Liver (tissue), 9 donors: Measurements from ENCODE around the gene SLC25A6. TPM values are rescaled to one million over a fixed set of nuclear protein-coding genes. Genes with fewer than 3 reads are reported as not detected.

Experiments
- DNase-seq: peaks from one replicate; pipeline ENCODE4 v3.0.0-alpha.2; 2017; ENCODE audit warnings: low spot score
- H3K27ac ChIP-seq, 2 donors: one replicate each; pipeline ENCODE4 v1.7.0; 2013; ENCODE audit warnings: inconsistent platforms in 2 of 2, low read length in 2 of 2, control low read depth in 1 of 2, low read depth in 1 of 2, mild to moderate bottlenecking in 1 of 2
- H3K27me3 ChIP-seq, 4 donors: one replicate each; pipeline versions ENCODE4 v1.6.1 to v1.7.0; 2013; ENCODE audit warnings: low read length in 3 of 4, inconsistent platforms in 1 of 4, mild to moderate bottlenecking in 1 of 4, moderate library complexity in 1 of 4; ENCODE audit not compliant: control insufficient read depth in 4 of 4, insufficient read depth in 4 of 4
- H3K36me3 ChIP-seq, 4 donors: one replicate each; pipeline versions ENCODE4 v1.6.1 to v1.7.0; 2013; ENCODE audit warnings: low read length in 3 of 4, mild to moderate bottlenecking in 3 of 4, low read depth in 1 of 4, moderate library complexity in 1 of 4; ENCODE audit not compliant: control insufficient read depth in 4 of 4, insufficient read depth in 3 of 4
- H3K4me1 ChIP-seq, 4 donors: one replicate each; pipeline versions ENCODE4 v1.6.1 to v1.7.0; 2013; ENCODE audit warnings: low read length in 3 of 4, mild to moderate bottlenecking in 3 of 4, moderate library complexity in 1 of 4; ENCODE audit not compliant: control insufficient read depth in 4 of 4, insufficient read depth in 4 of 4
- H3K4me3 ChIP-seq, 3 donors: one replicate each; pipeline versions ENCODE4 v1.6.1 to v1.7.0; 2013; ENCODE audit warnings: low read length in 3 of 3, control low read depth in 1 of 3, low read depth in 1 of 3, mild to moderate bottlenecking in 1 of 3
- H3K9ac ChIP-seq, 2 donors: one replicate each; pipeline ENCODE4 v1.7.0; 2013; ENCODE audit warnings: low read length in 2 of 2, mild to moderate bottlenecking in 2 of 2, moderate library complexity in 2 of 2, control low read depth in 1 of 2, low read depth in 1 of 2
- H3K9me3 ChIP-seq, 4 donors: one replicate each; pipeline versions ENCODE4 v1.6.1 to v1.7.0; 2013; ENCODE audit warnings: low read length in 3 of 4; ENCODE audit not compliant: control insufficient read depth in 4 of 4
- CTCF ChIP-seq: fragments of 150-350 bp; IDR thresholded peaks from 2 replicates; pipeline ENCODE4 v1.5.1; 2017; ENCODE audit warnings: improper control_type of control experiment, low read depth, low read length; ENCODE audit not compliant: missing input control
- EGR1 ChIP-seq, 2 donors: IDR thresholded peaks; 2 replicates each; pipeline ENCODE4 v1.6.1; 2016 to 2018; ENCODE audit warnings: antibody characterized with exemption in 2 of 2, low read depth in 2 of 2
- FOXA1 ChIP-seq: IDR thresholded peaks from 2 replicates; pipeline ENCODE4 v1.6.1; 2016; ENCODE audit warnings: antibody characterized with exemption
- FOXA2 ChIP-seq: IDR thresholded peaks from 2 replicates; pipeline ENCODE4 v1.6.1; 2016; ENCODE audit warnings: antibody characterized with exemption
- GABPA ChIP-seq, 2 donors: IDR thresholded peaks in 1 of 2; conservative IDR thresholded peaks in 1 of 2; 2 replicates each; pipeline ENCODE4 v1.6.1; 2016; ENCODE audit warnings: antibody characterized with exemption in 2 of 2, mild to moderate bottlenecking in 1 of 2, moderate library complexity in 1 of 2
- HNF4A ChIP-seq, 2 donors: conservative IDR thresholded peaks; 2 replicates each; pipeline ENCODE4 v1.6.1; 2016; ENCODE audit warnings: antibody characterized with exemption in 2 of 2, mild to moderate bottlenecking in 2 of 2
- HNF4G ChIP-seq: IDR thresholded peaks from 2 replicates; pipeline ENCODE4 v1.6.1; 2016; ENCODE audit warnings: antibody characterized with exemption
- JUND ChIP-seq, 2 donors: IDR thresholded peaks; 2 replicates each; pipeline ENCODE4 v1.6.1; 2016; ENCODE audit warnings: antibody characterized with exemption in 2 of 2
- RAD21 ChIP-seq, 2 donors: IDR thresholded peaks; 2 replicates each; pipeline ENCODE4 v1.6.1; 2016; ENCODE audit warnings: antibody characterized with exemption in 2 of 2, mild to moderate bottlenecking in 2 of 2
- RXRA ChIP-seq, 2 donors: IDR thresholded peaks; 2 replicates each; pipeline ENCODE4 v1.6.1; 2017 to 2018; ENCODE audit warnings: antibody characterized with exemption in 2 of 2, mild to moderate bottlenecking in 1 of 2
- SP1 ChIP-seq: IDR thresholded peaks from 2 replicates; pipeline ENCODE4 v1.6.1; 2018; ENCODE audit warnings: antibody characterized with exemption, mild to moderate bottlenecking
- TAF1 ChIP-seq: conservative IDR thresholded peaks from 2 replicates; pipeline ENCODE4 v1.6.1; 2016; ENCODE audit warnings: antibody characterized with exemption, mild to moderate bottlenecking
- YY1 ChIP-seq: IDR thresholded peaks from 2 replicates; pipeline ENCODE4 v1.6.1; 2016; ENCODE audit warnings: antibody characterized with exemption, mild to moderate bottlenecking
- WGBS: extraction: QIAGEN DNeasy Blood & Tissue Kit; methylation state at CpG from one replicate; pipeline ENCODE4 v1.1.7; 2013; 5-methylcytosine and 5-hydroxymethylcytosine counted together
- polyA plus RNA-seq, 2 donors: library from polyadenylated mRNA; stranded (reverse) in 1 of 2; unstranded in 1 of 2; fragments of 200-250 nt in 1 of 2; fragments of >200 nt in 1 of 2; fragmentation: Nextera tagmentation in 1 of 2; extraction: Ambion mirVana in 1 of 2; gene quantifications; one replicate each; pipeline versions ENCODE4 v1.2.1 to v1.2.3, GENCODE V29; 2013 to 2015
- total RNA-seq, 2 donors: library from RNA; depleted of rRNA; stranded (reverse); fragments of >200 nt; gene quantifications; one replicate each; pipeline ENCODE4 v1.2.3, GENCODE V29; 2014
- TF ChIP-seq, protein P1 (sequence below): IDR thresholded peaks from 2 replicates; pipeline ENCODE4 v1.6.1; 2016; ENCODE audit warnings: antibody characterized with exemption
- TF ChIP-seq, protein P2 (sequence below): IDR thresholded peaks from 2 replicates; pipeline ENCODE4 v1.6.1; 2016; ENCODE audit warnings: antibody characterized with exemption
- TF ChIP-seq, protein P3 (sequence below): IDR thresholded peaks from 2 replicates; pipeline ENCODE4 v1.6.1; 2016; ENCODE audit warnings: antibody characterized with exemption
- TF ChIP-seq, protein P4 (sequence below): IDR thresholded peaks from 2 replicates; pipeline ENCODE4 v1.6.1; 2016; ENCODE audit warnings: antibody characterized with exemption, mild to moderate bottlenecking
- donor health status: healthy.
- donor health status: healthy.
- donor health status: healthy.
- donor health status: healthy.
- donor health status: healthy.

Gene SLC25A6
- total and polyA plus RNA-seq, 4 donors, result 44.8 to 110 (median 64.0) TPM

DNA sequence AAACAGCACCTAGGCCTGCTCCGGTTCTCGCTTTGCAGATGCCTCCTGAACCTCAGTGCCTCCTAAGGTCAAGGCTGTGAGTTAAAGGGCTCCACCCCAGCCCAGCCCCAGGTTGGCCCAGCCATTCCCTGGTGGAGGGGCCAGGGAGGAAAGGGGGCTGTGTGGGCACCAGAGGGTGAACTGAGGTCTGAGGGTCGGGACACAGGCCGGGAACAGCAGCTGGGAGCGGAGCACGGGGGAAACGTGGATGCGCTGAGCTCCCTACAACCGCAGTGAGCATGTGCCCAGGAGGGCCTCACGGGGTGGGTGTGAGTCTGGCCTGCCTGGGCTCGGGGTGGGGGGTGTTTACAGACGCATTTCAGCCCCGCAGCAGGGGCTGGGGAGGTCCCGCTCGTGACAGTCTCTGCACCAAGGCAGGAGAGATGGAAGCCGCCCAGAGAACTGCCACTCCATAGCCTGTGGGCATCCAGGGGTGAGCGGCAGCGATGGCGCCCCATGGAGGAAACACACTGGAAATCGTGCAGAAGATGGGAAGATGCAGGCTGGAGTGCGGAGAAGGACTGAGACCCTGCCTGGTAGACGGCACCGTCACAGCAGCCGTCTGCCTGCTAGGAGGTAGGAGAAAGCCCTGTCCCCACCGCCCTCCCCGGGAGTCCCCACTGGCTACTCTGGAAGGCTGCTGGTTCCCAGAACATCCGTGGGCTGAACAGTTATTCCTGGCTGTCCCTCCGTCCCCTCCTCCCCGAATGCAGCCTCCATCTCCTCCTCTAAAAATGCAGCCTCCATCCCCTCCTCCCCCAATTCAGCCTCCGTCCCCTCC lies 9.9 kb upstream of the SLC25A6 start:
- no peak overlapping the region for H3K4me3 ChIP-seq
- no peaks in the 10 kb centered on the region for H3K4me1 ChIP-seq
- DNase-seq, result no peak
- H3K36me3 ChIP-seq, result peaks cover 12 to 63% (median 35%) of the 10 kb centered on the region in 4 donors
- no peaks in the 10 kb centered on the region for H3K27me3 ChIP-seq
- H3K27ac ChIP-seq, result no peak overlapping the region
- no peaks in the 10 kb centered on the region for H3K9me3 ChIP-seq
- TF ChIP-seq YY1 (no peak), RXRA (IDR thresholded peaks at IDR 0.05) (no peak)
- TF ChIP-seq, protein P1, sequence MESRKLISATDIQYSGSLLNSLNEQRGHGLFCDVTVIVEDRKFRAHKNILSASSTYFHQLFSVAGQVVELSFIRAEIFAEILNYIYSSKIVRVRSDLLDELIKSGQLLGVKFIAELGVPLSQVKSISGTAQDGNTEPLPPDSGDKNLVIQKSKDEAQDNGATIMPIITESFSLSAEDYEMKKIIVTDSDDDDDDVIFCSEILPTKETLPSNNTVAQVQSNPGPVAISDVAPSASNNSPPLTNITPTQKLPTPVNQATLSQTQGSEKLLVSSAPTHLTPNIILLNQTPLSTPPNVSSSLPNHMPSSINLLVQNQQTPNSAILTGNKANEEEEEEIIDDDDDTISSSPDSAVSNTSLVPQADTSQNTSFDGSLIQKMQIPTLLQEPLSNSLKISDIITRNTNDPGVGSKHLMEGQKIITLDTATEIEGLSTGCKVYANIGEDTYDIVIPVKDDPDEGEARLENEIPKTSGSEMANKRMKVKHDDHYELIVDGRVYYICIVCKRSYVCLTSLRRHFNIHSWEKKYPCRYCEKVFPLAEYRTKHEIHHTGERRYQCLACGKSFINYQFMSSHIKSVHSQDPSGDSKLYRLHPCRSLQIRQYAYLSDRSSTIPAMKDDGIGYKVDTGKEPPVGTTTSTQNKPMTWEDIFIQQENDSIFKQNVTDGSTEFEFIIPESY, result no peak
- H3K9ac ChIP-seq, result no peak overlapping the region
- WGBS, result 95% methylated on average over 30 of the region's 30 CpGs

DNA sequence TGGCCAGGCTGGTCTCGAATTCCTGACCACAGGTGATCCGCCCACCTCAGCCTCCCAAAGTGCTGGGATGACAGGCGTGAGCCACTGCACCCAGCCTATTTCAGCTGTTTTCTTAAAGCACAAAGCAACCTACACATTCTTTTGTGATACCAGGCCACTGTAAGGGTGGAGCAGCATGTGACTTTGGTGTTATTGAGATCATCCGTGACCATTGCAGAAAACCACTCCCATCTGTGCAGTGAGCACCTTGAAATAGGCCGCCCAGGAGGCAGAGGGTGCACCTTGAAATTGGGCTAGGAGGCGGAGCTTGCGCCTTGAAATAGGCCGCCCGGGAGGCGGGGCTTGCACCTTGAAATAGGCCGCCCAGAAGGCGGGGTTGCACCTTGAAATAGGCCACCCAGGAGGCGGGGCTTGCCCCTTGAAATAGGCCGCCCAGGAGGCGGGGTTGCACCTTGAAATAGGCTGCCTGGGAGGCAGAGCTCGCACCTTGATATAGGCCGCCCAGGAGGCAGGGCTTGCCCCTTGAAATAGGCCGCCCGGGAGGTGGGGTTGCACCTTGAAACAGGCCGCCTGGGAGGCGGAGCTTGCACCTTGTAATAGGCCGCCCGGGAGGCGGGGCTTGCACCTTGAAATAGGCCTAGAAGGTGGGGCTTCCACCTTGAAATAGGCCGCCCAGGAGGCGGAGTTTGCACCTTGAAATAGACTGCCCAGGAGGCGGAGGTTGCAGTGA lies 9.0 kb upstream of the SLC25A6 start:
- Histone ChIP-seq H3K9me3 (no peaks in the 10 kb centered on the region), H3K36me3 (peaks cover 12 to 61% (median 26%) of the 10 kb centered on the region in 4 donors), H3K4me1 (no peaks in the 10 kb centered on the region), H3K27me3 (no peaks in the 10 kb centered on the region), H3K4me3 (no peak overlapping the region), H3K27ac (no peak overlapping the region), H3K9ac (no peak overlapping the region)
- 92% methylated on average over 27 of the region's 27 CpGs for WGBS
- no peak for DNase-seq
- no peak for TF ChIP-seq YY1
- TF ChIP-seq, protein P2, sequence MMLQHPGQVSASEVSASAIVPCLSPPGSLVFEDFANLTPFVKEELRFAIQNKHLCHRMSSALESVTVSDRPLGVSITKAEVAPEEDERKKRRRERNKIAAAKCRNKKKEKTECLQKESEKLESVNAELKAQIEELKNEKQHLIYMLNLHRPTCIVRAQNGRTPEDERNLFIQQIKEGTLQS, result no peak
- no peak for TF ChIP-seq FOXA1
- TF ChIP-seq SP1, result no peak
- TF ChIP-seq, protein P3, sequence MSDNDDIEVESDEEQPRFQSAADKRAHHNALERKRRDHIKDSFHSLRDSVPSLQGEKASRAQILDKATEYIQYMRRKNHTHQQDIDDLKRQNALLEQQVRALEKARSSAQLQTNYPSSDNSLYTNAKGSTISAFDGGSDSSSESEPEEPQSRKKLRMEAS, result no peak
- TF ChIP-seq FOXA2, result no peak
- TF ChIP-seq CTCF, result no peak
- no peak for TF ChIP-seq TAF1
- TF ChIP-seq JUND (IDR thresholded peaks at IDR 0.05), result no peak
- TF ChIP-seq, protein P4, sequence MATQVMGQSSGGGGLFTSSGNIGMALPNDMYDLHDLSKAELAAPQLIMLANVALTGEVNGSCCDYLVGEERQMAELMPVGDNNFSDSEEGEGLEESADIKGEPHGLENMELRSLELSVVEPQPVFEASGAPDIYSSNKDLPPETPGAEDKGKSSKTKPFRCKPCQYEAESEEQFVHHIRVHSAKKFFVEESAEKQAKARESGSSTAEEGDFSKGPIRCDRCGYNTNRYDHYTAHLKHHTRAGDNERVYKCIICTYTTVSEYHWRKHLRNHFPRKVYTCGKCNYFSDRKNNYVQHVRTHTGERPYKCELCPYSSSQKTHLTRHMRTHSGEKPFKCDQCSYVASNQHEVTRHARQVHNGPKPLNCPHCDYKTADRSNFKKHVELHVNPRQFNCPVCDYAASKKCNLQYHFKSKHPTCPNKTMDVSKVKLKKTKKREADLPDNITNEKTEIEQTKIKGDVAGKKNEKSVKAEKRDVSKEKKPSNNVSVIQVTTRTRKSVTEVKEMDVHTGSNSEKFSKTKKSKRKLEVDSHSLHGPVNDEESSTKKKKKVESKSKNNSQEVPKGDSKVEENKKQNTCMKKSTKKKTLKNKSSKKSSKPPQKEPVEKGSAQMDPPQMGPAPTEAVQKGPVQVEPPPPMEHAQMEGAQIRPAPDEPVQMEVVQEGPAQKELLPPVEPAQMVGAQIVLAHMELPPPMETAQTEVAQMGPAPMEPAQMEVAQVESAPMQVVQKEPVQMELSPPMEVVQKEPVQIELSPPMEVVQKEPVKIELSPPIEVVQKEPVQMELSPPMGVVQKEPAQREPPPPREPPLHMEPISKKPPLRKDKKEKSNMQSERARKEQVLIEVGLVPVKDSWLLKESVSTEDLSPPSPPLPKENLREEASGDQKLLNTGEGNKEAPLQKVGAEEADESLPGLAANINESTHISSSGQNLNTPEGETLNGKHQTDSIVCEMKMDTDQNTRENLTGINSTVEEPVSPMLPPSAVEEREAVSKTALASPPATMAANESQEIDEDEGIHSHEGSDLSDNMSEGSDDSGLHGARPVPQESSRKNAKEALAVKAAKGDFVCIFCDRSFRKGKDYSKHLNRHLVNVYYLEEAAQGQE, result no peak
- TF ChIP-seq, protein P1, result no peak
- no peak for TF ChIP-seq HNF4A (conservative IDR thresholded peaks at IDR 0.05)
- TF ChIP-seq EGR1 (IDR thresholded peaks at IDR 0.05; ENCODE audit: low read depth in 2 of 2), result no peak
- TF ChIP-seq HNF4G, result no peak
- no peak for TF ChIP-seq RXRA (IDR thresholded peaks at IDR 0.05)
- no peak for TF ChIP-seq GABPA (IDR thresholded peaks at IDR 0.05 in 1 of 2, conservative IDR thresholded peaks at IDR 0.05 in 1 of 2)
- no peak for TF ChIP-seq RAD21 (IDR thresholded peaks at IDR 0.05)
